COLO668 (cell line): ENCODE data around the gene MARCHF10.

ENCODE experiments used
- DNase-seq: peaks from one replicate; lab custom pipeline; 2025; ENCODE audit not compliant: unreplicated experiment; lab: John Stamatoyannopoulos, UW

Gene MARCHF10

DNA sequence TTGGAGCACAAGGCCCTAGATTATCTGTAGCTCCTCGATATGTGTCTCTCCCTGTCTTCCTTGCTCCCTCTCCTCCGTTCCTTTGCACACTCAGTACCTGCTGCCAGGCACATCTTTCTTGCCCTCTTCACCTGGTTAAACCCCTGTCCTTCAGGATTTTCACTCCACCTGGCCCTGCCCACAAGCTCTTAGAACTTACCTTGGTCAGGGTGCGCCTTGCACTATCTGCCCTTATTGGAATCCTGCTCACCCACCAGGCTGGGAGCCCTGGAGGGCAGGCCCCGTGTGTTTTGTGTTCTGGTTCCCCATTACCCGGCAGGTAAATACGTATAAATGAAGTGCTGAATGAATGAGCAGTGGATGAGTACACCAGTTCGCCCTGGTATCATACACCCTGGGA, 54.6 kb downstream of the MARCHF10 start:
- DNase-seq, result no peak

DNA sequence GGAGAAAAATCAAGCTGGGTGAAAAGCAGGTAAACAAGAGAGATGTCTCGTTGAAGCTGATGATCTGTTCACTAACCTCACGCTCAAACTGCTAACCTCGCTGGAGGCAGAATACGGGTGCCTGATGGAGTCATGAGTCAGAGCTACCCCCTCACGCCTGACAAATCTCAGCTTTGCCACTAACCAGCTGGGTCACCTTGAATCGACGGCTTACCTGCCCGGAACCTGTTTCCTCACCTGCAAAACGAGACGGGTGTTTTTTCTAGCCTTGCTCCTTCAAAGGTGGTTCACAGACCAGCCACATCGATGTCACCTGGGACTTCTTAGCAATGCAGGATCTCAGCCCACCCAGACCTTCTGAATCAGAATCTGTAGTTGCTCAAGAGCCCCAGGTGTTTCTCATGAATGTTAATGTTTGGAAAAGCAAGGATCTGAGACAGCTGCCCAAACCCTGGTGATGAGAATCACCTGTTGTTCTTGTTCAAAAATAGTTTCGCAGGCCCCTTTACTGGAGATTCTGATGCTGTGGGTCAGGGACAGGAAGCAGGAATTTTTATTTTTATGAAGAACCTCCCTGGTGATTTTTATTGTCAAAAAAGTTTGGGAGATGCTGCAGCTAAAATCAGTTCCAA, 56.9 kb downstream of the MARCHF10 start:
- no peak for DNase-seq

- no peak for DNase-seq
Measured at GRCh38 chr17:62750631-62751051, 57.5 kb downstream of the MARCHF10 start.

DNA sequence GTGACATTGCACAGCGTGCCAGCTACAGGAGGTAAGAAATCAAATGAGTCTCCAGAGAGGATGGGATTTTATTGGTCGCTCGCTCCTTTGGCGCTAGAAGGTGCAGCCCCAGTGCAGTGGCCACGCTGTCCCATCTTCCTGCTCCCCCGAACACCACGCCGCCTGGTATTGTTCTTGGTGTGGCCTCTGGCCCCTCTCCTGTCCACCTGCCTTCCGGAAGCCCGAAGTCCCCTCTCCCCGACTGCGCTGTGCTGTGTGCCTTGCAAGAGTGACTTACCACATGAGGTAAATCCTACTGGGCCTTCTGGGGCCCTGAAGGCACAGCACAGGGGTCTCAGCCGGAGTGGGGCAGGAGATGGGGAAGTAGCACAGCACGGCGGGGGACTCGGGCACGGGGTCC, 58.2 kb downstream of the MARCHF10 start:
- no peak for DNase-seq

DNA sequence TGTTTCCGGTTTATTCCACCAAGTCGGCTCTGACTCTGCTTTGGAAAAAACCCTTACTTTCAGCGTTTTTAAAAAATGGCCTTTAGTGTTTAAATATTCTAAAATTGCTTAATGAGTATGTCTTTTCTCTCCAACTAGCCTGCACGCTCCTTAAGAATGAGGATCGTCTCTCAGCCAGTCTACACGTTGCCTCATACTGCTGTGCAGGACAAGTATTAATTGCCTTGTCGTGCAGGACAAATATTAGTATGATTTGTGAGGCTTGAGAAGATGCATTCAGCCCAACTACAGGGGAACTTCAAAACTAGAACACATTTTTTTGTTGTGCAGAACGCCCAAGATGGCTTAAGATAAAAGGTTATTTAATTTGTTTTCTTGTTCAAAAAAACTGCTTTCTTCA, 61.2 kb downstream of the MARCHF10 start:
- no peak for DNase-seq

DNA sequence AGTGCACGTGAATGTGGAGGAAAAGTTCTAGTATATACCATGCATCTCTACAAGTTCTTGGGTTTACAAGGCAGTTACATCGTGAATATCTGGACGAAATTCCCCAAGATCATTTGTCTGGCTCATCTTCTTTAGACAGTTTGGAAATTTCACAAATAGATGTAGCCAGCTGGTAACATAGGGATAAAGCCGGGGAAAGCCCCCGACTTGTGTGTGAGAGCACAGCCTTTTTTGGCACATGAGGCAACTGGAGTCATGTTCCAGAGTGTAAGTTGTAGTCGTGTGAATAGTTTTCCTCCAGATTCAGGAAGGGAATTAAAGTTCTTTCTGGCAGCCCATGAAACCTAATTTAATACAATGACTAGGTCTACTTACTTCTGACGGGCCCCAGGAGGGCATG, 62.3 kb downstream of the MARCHF10 start:
- no peak for DNase-seq

GRCh38 chr17:62744259-62744658, 63.9 kb downstream of the MARCHF10 start:
- no peak for DNase-seq

DNA sequence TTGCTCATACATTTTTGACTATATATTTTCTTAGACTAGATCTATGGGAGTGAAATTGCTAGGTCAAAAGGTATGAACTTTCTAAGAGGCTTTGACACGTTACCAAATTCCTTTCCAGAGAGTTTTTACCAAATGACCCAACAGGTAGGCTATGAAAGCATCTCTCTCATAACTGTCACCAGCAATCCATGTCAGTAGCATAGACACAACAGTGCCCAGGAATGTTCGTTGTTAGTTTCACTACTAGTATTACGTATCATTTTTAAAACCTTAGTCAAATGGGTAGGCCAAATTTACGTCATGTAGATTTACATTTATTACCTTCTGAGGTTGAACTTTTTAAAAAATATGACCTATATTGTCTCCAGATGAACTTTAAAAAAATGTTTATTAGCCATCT, 66.8 kb downstream of the MARCHF10 start:
- no peak for DNase-seq

GRCh38 chr17:62739645-62740388, 68.3 kb downstream of the MARCHF10 start:
- no peak for DNase-seq

- DNase-seq, result no peak
Measured at GRCh38 chr17:62738281-62738680, 69.8 kb downstream of the MARCHF10 start.

DNA sequence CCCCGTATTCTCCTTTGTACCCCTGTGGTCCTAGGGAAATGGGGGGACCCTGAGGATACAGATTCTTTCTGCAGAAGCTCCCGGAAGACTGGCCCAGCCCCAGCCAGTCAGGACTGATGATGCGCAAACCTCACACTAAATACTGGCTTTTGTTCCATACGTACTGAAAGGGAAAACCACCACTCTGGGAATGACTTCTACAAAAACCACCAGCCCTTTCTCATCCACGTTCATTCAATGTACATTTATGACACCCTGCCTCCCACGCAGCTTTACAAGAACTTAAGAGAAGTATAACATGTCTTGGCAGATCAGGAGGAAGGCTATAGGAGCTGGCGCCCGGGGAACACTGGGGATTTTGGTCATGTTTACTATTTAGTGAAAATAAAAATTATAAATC, 70.6 kb downstream of the MARCHF10 start:
- DNase-seq, result no peak

- DNase-seq, result no peak
Measured at GRCh38 chr17:62735044-62735651, 73.0 kb downstream of the MARCHF10 start.

- no peak for DNase-seq
Measured at GRCh38 chr17:62732125-62732524, 76.0 kb downstream of the MARCHF10 start.

DNA sequence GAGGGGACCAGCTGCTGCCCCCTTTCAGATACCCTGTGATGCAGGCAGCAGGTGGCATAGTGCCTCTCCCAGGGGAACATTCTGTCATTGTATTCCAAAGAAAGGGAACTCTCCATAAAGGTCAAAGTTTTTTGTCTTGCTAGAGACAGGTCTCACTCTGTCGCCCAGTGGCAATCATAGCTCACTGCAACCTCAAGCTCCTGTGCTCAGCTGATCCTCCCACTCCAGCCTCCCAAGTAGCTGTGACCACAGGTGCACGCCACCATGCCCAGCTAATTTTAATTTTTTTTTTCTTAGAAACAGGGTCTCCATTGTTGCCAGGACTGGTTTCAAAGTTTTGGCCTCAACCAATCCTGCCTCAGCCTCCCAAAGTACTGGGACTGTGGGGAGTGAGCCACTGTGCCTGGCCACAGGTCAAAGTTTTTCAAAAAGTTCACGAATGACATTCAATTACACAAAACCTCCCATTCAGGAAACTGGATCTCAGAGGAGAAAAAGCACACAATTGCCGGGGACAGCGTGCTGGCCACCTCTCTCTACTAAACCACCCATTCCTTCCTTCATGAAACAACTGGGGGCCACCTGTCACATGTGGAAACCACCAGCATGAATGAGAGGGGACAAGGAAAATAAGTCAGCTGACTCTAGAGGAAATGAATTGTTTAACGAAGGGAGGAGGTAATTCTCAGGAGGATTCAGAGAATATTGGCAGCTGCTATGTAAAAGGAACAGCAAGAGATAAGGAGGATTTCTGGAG, 80.0 kb downstream of the MARCHF10 start:
- no peak for DNase-seq

GRCh38 chr17:62725791-62726249, 82.3 kb downstream of the MARCHF10 start:
- DNase-seq, result no peak

DNA sequence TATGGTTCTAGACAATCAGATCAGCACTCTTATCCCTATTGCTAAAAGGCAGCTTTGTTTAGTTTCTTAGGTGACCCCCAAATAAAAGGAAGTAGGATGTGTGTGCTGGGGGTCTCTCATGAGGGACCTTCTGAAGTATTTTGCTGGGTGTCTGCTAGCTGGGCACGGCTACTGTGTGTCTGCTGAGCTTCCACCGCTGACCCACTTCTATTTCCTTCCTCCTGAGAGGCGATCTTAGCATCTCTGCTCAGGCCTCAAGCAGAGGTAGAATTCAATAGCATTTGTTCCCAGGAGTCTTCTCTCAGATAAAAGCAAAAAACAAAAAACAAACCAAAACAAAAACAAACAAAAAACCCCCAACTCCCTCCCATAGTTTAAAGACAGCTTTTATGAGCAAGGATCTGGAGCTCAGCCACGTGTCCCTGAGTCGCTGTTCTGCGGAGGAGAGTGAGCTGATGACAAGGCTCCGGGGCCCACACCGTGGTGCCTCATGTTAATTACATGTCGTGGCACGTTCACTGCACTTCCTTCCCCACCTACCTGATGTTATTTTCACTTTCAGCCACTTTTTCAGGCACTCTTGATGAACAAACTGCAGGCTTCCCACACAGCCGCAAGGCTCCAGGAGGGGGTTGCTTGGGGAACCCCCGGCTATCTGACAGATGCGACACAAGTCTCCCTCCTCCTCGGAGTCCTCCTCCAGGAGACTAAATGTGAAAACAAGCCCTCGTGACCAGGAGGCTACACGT, 83.5 kb downstream of the MARCHF10 start:
- no peak for DNase-seq

DNA sequence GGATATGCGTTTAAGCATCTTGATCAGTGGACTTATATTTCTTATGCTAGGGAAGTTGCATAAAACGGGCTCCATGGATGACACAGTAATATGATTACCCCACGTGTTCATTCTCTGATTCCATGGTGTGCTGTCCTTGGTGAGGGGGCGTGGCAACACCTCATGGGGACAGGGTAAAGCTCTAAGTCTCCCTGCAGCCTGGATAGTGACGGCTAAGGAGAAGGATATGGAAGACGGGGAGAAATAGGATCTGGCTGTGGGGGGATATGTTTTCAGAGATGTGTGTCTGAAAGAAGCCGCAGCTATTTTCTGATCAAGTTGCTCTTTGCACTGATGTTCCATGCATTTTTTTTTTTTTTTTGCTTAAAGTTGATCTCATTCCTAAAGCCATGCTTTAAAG, 84.3 kb downstream of the MARCHF10 start:
- DNase-seq, result no peak

GRCh38 chr17:62722625-62723024, 85.5 kb downstream of the MARCHF10 start:
- no peak for DNase-seq

- DNase-seq, result no peak
Measured at GRCh38 chr17:62720126-62720850, 87.8 kb downstream of the MARCHF10 start.

DNA sequence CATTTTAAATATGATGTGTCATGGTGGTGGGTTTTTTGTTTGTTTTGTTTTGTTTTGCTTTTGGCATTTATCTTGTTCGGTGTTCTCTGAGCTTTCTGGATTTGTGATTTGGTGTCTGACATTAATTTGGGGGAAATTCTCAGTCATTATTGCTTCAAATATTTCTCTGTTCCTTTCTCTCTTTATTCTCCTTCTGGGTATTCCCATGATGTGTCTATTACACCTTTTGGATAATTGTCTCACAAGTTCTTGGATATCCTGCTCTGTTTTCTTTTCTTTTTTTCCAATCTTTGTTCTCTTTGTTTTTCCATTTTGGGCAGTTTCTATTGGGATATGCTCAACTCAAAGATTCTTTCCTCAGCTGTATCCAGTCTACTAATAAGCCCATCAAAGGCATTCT, 88.5 kb downstream of the MARCHF10 start:
- DNase-seq, result no peak
